DOHH2 (cell line): ENCODE results near the gene IFT20.

Experiments used
- H3F3A ChIP-seq: fragments of 200-600 bp; sonication (generic), shearing (Covaris generic); 2 replicates; pipeline ENCODE4 v1.6.0; 2016; ENCODE audit warnings: antibody characterized with exemption, mild to moderate bottlenecking; ENCODE audit not compliant: control insufficient read depth, insufficient read depth
- H3K27ac ChIP-seq: fragments of 200-600 bp; sonication (generic); 2 replicates; pipeline ENCODE4 v1.5.1; 2014; ENCODE audit warnings: low read depth, mild to moderate bottlenecking, low read length, moderate library complexity
- H3K27me3 ChIP-seq: fragments of 200-600 bp; sonication (generic); 2 replicates; pipeline ENCODE4 v1.6.1; 2014; ENCODE audit warnings: mild to moderate bottlenecking, low read length, mixed read lengths; ENCODE audit not compliant: control insufficient read depth
- H3K36me3 ChIP-seq: fragments of 200-600 bp; sonication (generic); 2 replicates; pipeline ENCODE4 v1.6.1; 2014; ENCODE audit warnings: mild to moderate bottlenecking, low read length, moderate library complexity, mixed read lengths; ENCODE audit not compliant: control insufficient read depth
- H3K4me1 ChIP-seq: fragments of 200-600 bp; sonication (generic); 2 replicates; pipeline ENCODE4 v1.6.1; 2014; ENCODE audit warnings: mild to moderate bottlenecking, low read length, mixed read lengths; ENCODE audit not compliant: control insufficient read depth
- H3K4me2 ChIP-seq: fragments of 200-600 bp; sonication (generic); 2 replicates; pipeline ENCODE4 v1.6.0; 2014; ENCODE audit warnings: mild to moderate bottlenecking, low read length, moderate library complexity
- H3K4me3 ChIP-seq: fragments of 200-600 bp; sonication (generic); 2 replicates; pipeline ENCODE4 v1.5.1; 2014; ENCODE audit warnings: mild to moderate bottlenecking, low read length, mixed read lengths
- H3K79me2 ChIP-seq: fragments of 200-600 bp; sonication (generic); 2 replicates; pipeline ENCODE4 v1.6.1; 2014; ENCODE audit warnings: mild to moderate bottlenecking, low read length, mixed read lengths; ENCODE audit not compliant: control insufficient read depth
- H3K9me2 ChIP-seq: fragments of 200-600 bp; sonication (generic); replicated peaks from 2 replicates; pipeline ENCODE4 v1.6.1; 2014; ENCODE audit warnings: mild to moderate bottlenecking, low read length, mixed read lengths; ENCODE audit not compliant: control insufficient read depth
- H3K9me3 ChIP-seq: fragments of 200-600 bp; sonication (generic); 2 replicates; pipeline ENCODE4 v1.6.1; 2014; ENCODE audit warnings: antibody characterized with exemption, low read length, mixed read lengths; ENCODE audit not compliant: control insufficient read depth, insufficient read depth
- H4K20me1 ChIP-seq: fragments of 200-600 bp; sonication (generic); 2 replicates; pipeline ENCODE4 v1.6.0; 2014; ENCODE audit warnings: low read depth, mild to moderate bottlenecking, antibody characterized with exemption, low read length, moderate library complexity; ENCODE audit not compliant: control insufficient read depth, insufficient read depth
- CTCF ChIP-seq: fragments of 200-600 bp; sonication (generic); IDR thresholded peaks from one replicate; pipeline ENCODE4 v1.5.1; 2014; ENCODE audit warnings: antibody characterized with exemption, mild to moderate bottlenecking, low read depth, low read length; ENCODE audit not compliant: poor library complexity, severe bottlenecking
- EZH2phosphoT487 ChIP-seq: fragments of 200-600 bp; sonication (generic); IDR thresholded peaks from 2 replicates; pipeline ENCODE4 v1.6.1; 2017; ENCODE audit warnings: borderline replicate concordance, mild to moderate bottlenecking, antibody characterized with exemption, low read length, moderate library complexity, mixed read lengths

IFT20 gene

GRCh38 chr17:28372203-28372944 lies 37.1 kb upstream of the IFT20 start:
- peak overlapping the region; percentile 75 for H3K4me2 ChIP-seq

GRCh38 chr17:28371245-28372202 lies 36.3 kb upstream of the IFT20 start, which contains the start of gene SARM1:
Gene SARM1, plus strand, starts transcription at chr17:28371694. Its CDS starts 339 bp downstream, at chr17:28372033.
- Histone ChIP-seq H3K27ac (no peak within 1 kb of the TSS), H3K4me1 (peaks cover 19% of the 10 kb centered on the region)

More at GRCh38 chr17:28372203-28372944, 37.1 kb upstream of the IFT20 start:
- Histone ChIP-seq H3K9me3 (no peaks in the 10 kb centered on the region), H4K20me1 (no peaks in the 10 kb centered on the region), H3K4me1 (peaks cover 19% of the 10 kb centered on the region), H3K4me3 (peak overlapping the region; percentile 92), H3K9me2 (no peaks in the 10 kb centered on the region), H3K27me3 (no peaks in the 10 kb centered on the region), H3F3A (peaks cover 9% of the 10 kb centered on the region), H3K79me2 (peaks cover 15% of the 10 kb centered on the region), H3K27ac (no peak overlapping the region), H3K36me3 (no peaks in the 10 kb centered on the region)
- TF ChIP-seq CTCF (no peak), EZH2phosphoT487 (no peak)

GRCh38 chr17:28370744-28371103 lies 35.5 kb upstream of the IFT20 start:
- Histone ChIP-seq H3K4me1 (peaks cover 19% of the 10 kb centered on the region), H3K4me3 (peak overlapping the region; percentile 92), H3F3A (peaks cover 9% of the 10 kb centered on the region), H3K27ac (no peak overlapping the region), H3K27me3 (no peaks in the 10 kb centered on the region), H3K9me3 (no peaks in the 10 kb centered on the region), H3K4me2 (peak overlapping the region; percentile 75), H3K9me2 (no peaks in the 10 kb centered on the region), H4K20me1 (no peaks in the 10 kb centered on the region), H3K36me3 (no peaks in the 10 kb centered on the region), H3K79me2 (peaks cover 15% of the 10 kb centered on the region)
- no peak for TF ChIP-seq EZH2phosphoT487
- TF ChIP-seq CTCF: no peak

More at GRCh38 chr17:28371245-28372202, 36.3 kb upstream of the IFT20 start, which contains the start of gene SARM1:
- Histone ChIP-seq H3K9me3 (no peaks in the 10 kb centered on the region), H3K36me3 (no peaks in the 10 kb centered on the region), H3K79me2 (peaks cover 15% of the 10 kb centered on the region), H3K27me3 (no peaks in the 10 kb centered on the region), H3K4me2 (peak within 1 kb of the TSS; percentile 75), H3K9me2 (no peaks in the 10 kb centered on the region), H3K4me3 (peak within 1 kb of the TSS; percentile 92), H4K20me1 (no peaks in the 10 kb centered on the region), H3F3A (peaks cover 9% of the 10 kb centered on the region)
- TF ChIP-seq CTCF: no peak
- no peak for TF ChIP-seq EZH2phosphoT487
